HT-29 (cell line): ENCODE measurements around the gene KLHL1. TPM values are rescaled to one million over a fixed set of nuclear protein-coding genes. Genes with fewer than 3 reads are reported as not detected.
"Not testable (repeated sequence)": the region's sequence is repeated elsewhere in the genome, so short reads cannot be mapped to it uniquely, and the experiment has no call there.

ENCODE experiments used
- DNase-seq: peaks from one replicate; pipeline ENCODE4 v3.0.0-alpha.2; 2015; ENCODE audit warnings: low spot score
- total RNA-seq: library from RNA; depleted of rRNA; stranded (reverse); fragments of >200 nt; shearing (Covaris generic); gene quantifications from 2 replicates; pipeline ENCODE4 v1.2.3, GENCODE V29; 2014; rRNA removed

Gene KLHL1, protein sequence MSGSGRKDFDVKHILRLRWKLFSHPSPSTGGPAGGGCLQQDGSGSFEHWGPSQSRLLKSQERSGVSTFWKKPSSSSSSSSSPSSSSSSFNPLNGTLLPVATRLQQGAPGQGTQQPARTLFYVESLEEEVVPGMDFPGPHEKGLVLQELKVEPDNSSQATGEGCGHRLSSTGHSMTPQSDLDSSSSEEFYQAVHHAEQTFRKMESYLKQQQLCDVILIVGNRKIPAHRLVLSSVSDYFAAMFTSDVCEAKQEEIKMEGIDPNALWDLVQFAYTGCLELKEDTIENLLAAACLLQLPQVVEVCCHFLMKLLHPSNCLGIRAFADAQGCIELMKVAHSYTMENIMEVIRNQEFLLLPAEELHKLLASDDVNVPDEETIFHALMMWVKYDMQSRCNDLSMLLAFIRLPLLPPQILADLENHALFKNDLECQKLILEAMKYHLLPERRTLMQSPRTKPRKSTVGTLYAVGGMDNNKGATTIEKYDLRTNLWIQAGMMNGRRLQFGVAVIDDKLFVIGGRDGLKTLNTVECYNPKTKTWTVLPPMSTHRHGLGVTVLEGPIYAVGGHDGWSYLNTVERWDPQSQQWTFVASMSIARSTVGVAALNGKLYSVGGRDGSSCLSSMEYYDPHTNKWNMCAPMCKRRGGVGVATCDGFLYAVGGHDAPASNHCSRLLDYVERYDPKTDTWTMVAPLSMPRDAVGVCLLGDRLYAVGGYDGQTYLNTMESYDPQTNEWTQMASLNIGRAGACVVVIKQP
- total RNA-seq, result not detected in 2 replicates

DNA sequence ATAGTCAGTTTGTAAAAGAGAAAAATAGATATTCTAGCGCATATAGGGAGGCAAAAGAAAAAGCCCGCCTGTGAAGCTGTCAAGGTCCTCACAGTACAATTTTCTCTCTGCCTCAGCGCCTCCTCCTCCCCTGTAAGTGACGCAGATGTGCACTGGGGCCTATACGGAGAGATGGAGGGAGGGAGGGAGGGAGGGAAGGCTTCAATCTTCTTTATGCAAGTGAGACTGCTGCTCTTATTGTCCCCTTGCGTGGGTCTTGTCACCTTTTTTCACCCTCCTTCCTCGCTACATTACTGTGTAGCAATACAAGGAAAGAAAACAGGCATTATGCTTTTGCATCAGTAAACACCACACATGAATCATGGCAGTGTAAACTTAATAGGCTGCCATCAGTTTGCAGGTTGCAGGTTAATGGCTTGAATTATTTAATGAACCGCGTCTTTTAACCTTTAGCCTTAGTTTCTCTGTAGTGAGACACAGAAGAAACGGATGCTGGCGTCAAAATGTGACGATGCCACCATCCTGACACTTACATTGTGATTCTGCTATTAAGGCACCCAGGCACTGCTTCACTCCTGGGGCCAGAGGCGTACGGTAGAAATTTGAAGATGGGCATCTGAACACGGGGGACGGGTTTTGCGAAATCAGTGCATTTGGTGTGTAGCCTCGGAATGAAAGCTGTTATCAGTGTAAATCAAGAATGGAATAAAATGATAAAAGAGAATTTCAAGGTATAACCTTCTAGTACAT is at the start of gene KLHL1:
KLHL1 (minus strand) TSS at position 97 of the 750 bp plus-strand sequence. CDS start 753 bp downstream, outside the sequence.
- DNase-seq, result no peak

DNA sequence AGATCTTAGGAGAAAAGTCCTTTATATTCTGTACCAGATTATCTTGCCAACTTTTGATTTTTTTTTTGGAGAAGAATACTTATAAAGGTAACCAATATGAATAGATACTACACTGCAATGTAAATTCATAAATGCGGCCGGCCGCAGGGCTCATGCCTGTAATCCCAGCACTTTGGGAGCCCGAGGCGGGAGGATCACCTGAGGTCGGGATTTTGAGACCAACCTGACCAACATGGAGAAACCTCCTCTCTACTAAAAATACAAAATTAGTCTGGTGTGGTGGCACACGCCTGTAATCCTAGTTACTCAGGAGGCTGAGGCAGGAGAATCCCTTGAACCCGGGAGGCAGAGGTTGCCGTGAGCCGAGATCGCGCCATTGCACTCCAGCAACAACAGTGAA is 34.4 kb upstream of the KLHL1 start:
- not testable (repeated sequence) for DNase-seq

DNA sequence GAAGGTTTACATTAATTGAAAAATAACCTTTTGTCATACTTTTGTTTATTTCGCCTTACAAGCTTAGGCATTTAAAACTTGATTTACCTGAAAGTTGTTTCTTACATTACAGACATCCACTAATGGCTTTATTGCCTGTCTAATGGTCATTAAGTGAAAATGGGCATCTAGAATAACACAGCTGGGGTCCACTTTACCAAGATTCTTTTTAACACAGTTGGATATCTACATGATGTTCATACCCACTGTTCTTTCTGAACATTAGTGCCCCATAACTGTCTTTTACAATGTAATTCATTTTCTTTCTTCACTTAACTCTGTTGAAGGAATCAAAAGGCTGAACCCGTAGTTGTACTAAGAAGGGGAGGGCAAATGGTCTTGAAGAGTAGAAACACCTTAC is 19.8 kb upstream of the KLHL1 start:
- no peak for DNase-seq

DNA sequence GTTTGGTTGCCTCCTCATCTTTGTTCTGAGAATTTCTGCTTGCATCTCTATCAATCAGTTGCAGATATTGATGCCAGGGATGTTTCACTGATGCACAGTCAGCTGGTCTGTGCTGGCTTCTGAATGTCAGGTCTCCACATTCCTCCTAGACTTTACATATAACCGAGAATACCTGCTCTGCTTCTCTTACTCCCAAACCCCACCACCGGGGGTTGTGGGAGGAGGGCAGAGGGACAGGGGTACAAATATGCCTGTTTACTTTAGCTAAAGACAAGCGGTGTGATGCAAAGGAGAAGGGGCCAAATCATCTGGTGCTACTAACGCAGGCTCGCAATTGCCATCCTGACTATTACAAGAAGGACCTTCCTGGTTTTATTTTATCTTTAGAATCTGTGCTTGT is 17.4 kb upstream of the KLHL1 start:
- no peak for DNase-seq

DNA sequence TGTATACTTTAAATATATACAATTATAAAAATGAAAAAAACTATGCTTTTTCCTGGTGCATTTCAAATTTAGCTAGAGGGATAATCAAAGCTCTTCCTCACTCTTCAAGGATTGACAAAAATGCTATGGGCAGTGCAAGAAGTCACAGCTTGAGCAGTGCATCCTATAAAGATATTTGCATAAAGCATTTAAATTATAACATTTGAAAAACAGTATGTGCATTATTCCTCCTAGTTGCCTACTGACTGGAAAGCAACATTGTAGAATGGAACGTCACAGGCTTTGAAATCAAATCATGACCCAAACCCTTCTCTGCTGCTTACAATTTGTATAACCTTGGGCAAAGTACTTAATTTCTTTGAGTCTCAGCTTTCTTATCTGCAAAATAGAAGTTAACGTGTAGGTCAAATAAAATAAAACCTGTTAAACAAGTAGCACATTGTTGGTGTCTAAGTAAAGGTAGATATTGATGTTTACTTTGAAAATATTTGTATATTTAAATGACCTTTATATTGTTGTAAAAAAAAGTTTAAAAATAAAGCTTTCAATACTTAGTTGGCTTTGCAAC is 9.2 kb upstream of the KLHL1 start:
- DNase-seq, result no peak

DNA sequence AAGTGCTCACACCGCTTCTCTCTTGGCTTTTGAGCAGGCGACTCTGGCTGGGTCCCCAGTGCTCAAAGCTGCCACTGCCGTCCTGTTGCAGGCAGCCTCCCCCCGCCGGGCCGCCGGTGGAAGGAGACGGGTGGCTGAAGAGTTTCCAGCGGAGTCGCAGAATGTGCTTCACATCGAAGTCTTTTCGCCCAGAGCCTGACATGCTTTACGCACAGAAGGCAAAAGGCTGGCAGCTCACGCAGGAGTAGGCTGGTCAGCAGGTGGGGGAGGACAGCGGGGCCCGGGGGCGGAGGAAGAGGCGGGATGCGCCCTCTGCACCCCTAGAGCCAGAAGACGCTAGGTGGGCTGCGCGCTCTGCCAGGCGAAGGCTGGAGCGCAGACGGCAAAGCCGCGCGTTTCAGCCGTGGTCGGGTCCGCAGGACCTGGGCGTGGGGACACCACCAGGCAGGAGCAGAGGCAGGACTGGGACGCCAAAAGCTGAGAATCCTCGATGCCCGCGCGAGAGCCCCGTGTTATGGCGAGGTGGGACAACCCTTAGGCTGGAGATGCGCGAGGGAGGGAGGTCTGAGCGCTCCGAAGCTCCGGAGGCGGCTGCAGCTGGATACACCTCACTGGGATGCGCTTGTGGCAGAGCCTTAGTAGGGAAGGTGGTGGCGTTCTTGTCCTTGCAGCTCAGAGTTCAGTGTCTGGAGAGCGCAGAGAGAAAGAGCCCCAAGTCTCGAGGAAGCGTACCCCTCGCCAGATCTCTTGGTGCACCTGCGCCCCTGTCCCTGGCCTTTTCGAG is 562 bp downstream of the KLHL1 start, which contains the start of gene ATXN8OS:
ATXN8OS (plus strand) TSS at position 329 of the 784 bp plus-strand sequence.
- no peak for DNase-seq

DNA sequence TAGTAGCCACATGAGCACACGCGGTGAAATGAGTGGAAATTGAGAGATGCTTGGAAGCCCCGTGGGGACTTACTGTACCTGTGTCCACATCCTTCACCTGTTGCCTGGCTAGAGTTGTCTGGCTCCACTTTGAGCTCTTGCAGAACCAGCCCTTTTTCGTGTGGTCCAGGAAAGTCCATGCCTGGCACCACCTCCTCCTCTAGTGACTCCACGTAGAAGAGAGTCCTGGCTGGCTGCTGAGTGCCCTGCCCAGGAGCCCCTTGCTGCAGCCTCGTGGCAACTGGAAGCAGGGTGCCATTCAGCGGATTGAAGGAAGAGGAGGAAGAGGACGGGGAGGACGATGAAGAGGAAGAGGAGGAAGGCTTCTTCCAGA is 1.1 kb downstream of the KLHL1 start:
- DNase-seq, result no peak

DNA sequence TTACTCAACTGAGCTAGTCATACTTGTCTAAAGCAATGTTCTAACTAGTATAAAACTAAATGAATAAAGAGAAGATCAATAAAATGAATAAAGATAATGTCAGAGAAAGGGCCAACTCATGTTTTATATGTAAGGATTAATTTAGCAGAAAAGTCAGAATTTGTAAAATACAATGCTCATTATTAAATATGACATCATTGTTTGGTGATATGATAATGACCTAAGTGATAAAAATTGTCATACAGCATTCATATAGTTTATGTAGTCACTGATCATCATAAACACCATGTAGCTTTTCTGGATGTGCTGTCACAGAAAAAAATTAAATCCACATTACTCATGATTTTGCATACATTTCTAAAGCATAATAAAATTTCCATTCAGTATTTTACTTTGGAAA is 3.8 kb downstream of the KLHL1 start:
- DNase-seq, result no peak

DNA sequence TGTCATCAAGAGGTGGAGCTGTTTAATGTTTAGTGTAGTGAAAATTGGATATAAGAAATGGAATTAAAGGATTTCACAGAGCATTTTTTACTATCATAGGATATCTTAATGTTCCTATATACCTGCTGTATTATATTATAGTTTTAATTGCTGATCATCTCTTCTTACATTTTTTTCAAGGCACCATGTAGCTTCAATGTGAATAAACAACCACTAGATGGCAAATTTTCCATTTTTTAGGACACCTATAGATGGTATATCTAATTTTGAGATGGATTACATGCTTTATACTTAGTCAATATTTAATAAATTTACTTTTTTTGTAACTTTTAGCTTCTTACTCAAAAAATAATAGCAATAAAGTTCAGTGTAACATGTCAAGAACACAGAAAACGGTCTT is 9.6 kb downstream of the KLHL1 start:
- peak; percentile 33 for DNase-seq

DNA sequence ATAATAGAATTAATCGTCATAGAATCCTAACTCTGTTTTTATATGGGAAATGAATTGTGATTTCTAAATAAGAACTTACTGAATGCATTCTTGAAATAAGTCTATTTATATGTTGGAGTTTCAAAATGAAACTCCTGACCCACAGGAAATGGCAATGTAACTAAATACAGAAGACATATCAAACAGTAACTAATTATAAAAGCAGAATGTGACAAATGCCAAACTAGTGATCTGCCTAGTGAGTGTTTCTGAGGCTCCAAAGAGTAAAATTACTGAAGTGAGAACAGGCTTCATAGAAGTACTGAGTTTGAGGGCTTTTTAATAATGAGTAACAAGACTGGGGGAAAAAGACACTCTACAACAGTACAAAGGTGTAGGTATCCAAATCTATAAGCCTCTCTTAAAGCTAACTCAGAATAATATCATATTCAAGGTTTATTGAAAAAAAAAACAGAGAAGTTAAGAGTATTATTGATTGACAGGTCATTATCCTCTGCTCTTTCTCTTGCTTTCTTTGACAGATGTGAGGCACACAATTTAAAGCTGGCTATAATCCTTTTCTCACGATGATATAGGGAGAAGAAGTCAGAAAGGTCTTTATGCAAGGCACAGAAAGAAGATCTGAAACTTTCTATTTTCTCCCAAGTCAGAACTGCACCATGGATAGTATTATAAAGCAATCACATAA is 18.1 kb downstream of the KLHL1 start:
- DNase-seq, result no peak

DNA sequence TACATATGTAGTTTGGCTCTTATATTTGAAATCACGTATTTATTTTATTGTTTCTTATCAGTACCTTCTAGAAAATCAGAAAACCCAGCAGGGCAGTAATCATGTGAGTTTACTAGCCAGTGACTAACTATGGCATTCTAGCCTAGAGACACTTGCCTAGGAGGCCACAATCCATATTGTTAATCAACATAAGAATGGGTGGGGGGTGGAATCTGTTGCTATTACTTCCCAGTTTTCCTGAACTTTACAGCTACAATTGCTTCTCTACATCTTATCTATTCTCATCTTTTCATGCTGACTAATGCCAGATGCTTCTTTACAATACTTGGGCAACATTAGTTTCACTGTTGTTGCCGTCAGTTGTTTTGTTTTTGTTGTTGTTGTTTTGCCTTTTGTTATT is 19.3 kb downstream of the KLHL1 start:
- no peak for DNase-seq

DNA sequence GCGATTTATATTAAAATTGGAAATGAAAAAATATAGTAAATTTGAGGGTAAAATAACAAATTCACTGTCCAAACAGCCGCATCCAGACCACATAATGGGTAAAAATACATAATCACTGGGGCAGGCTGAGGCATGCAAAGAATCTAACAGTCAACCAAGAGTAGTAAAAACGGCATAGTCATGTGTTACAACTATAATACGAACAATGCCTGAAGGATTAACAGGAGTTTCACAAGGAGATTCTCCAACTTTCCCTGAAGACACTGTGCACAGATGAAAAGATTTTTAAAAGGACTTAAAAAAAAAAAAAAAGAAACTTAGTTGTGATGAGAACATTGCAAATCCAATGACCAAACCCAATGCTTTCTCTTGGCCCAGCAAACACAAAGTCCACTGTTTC is 21.0 kb downstream of the KLHL1 start:
- no peak for DNase-seq

DNA sequence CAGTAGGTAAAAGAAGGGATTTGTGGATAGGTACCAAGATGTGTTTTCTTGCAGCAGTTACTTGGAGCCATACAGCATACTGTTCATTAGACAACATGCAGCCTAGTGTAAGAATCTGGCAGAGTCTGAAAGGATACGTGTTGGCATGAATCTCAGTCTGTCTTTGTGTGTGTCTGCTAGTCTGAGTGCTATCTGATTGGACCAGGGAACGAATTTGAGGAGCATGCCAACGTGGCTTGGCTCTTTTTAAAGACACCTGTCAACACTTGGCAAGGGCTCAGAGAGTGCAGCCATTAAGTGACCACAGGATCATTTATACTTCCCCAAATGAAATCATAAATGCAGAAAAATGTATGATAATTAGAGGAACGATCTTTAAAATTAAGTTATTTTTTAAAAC is 28.2 kb downstream of the KLHL1 start:
- DNase-seq, result no peak

DNA sequence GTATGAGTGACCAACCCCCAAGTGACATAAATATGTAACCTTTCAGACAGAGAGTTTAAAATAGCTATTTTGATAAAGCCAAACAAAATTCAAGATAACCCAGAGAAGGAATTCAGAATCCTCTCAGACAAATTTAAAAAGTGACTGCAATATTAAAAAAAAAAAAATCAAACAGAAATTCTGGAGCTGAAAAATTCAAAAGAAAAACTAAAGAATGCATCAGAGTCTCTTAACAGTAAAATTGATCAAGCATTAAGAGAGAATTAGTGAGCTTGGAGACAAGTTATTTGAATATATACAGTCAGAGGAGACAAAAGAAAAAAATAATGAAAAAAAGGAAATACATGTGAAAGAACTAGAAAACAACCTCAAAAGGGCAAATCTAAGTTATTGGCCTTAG is 53.7 kb downstream of the KLHL1 start:
- no peak for DNase-seq

DNA sequence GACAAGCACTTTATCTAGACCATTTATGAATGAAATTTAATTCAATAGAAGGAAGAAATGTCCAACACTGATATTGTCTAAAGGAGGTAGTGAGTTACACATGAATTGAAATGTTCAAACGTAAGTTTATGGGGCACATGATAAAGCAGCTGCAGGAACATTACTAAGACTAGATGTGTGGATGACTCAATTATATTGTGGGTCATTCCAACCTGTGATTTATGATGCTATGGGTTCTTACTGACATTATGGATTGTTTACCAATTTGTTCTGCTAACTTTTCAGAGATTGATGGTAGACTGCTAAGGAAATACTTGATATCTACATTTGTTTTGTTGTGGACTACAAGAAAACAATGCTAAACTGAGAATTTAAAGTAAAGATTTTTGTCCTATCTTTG is 56.7 kb downstream of the KLHL1 start:
- no peak for DNase-seq

DNA sequence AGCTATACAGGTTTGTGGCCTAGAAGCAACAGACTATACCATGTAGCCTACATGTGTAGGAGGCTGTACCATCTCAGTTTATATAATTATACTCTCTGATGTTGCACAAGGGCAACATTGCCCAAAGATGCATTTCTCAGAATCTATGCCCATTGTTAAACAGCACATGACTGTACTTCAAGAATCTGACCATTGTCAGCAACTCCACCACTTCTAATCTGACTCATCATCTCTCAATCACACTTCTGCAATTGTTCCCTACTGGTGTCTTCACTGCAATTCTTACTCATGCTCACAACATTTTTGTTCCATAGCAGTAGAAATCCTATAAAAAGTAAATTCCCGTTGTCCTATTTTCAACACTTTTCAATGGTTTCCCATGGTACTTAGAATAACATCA is 64.6 kb downstream of the KLHL1 start:
- no peak for DNase-seq

DNA sequence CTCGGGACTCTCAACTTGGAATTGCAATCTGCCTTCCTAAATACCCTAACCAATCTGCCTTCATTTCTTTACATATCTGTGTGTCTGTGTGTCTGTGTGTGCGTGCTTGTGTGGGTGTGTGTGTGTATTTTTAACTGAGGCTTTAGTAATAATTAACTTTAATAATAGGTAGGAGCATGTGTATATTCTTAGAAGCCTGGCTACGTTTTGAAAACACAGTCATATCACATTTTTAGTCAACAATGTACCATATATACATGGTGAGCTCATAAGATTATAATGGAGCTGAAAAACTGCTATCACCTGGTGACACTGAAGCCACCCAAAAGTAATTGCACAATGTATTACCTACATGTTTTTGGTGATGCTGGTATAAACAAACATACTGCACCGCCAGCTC is 66.1 kb downstream of the KLHL1 start:
- no peak for DNase-seq

DNA sequence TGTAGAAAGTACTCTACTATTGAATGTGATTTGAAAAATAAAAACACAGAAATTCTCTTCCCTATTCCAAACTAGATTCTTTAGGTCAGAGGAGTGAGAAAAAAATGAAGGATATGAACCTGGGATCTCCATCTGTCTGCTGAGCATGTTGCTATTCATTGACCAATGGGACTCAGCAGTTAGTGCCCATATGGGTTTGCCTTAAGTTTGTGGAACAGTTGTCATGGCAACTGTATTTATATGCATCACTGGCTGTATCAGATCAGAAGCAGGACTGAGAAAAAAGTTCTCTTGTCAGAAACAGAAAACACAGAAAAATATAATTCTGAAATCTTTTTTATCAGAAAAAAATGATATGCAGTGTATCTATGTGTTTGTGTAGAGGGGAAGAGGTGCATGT is 74.0 kb downstream of the KLHL1 start:
- DNase-seq, result no peak

DNA sequence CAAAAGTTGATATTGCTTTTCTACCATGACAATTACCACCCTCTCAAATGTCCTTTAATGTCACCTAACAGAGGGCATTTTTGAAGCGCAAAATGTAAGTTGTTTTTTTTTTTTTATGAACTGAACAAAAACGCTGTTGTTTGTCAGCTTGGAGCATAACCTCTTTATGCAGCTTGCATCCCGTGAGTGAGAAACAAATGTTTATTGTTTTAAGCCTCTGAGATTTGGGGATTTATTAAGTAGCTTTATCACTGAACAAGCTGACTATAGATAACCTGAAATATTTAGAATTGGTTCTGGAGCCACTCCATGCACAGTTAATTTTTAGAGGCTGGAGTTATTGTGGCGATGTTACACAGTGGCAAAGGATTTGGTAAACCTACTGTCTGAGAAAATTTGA is 80.7 kb downstream of the KLHL1 start:
- DNase-seq, result no peak

DNA sequence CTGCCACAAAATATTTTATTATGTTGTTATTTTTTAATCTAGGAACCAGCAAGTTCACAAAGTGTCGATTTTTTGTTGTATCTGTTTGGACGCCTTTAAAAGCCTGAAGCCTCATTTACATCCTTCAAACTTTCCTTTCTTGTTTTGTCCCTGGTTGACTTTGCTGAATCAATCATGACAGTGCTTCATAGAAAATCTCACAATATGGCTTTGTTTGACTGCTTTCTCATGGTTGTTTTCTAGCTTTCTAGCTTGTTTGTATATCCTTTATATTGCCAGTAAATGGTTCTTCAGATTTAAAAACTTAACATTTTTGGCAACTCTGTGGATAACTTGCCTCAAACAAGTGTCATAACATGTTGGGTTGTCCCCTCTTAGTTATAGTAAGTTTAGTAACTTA is 84.7 kb downstream of the KLHL1 start:
- no peak for DNase-seq

DNA sequence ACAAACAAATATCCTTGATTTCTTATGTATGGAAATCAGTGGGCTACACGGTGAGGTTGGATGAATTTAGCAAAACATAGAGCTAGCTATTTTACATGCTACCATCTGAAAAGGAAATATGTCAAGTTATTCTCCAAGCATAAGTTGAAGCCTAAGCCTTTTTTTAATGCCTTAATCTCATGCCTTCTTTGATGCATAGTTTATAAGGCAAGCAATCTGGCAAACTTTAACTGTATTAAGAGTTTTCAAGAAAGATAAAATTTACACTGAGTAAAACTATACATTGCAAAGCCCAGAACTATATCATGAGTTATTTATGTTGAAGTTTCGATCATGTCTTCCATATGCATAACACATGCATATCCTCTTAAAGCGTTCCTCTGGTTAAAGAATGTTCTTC is 85.6 kb downstream of the KLHL1 start:
- no peak for DNase-seq
